ENCODE results near the gene ACOT7.

DNA sequence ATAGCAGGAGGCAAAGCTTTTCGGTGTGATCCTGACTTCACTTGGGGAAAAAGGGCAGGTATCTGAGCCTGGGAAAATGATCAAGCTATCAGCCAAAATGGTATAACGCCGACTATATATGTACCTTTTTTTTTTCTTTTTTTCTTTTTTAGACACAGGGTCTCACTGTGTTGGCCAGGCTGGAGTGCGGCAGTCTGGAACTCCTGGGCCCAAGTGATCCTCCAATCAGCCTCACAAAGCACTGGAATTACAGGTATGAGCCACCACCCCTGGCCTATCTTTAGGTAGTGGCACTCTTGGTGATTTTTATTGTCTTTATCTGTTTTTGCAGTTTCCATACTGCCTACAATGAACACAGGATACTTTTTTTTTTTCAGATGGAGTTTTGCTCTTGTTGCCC is 156.5 kb downstream of the ACOT7 start:
- no peak for TF ChIP-seq IRF2 (CRISPR knock-in tag; IDR thresholded peaks at IDR 0.05; ENCODE audit: borderline replicate concordance, low read depth)
- TF ChIP-seq, protein P1, sequence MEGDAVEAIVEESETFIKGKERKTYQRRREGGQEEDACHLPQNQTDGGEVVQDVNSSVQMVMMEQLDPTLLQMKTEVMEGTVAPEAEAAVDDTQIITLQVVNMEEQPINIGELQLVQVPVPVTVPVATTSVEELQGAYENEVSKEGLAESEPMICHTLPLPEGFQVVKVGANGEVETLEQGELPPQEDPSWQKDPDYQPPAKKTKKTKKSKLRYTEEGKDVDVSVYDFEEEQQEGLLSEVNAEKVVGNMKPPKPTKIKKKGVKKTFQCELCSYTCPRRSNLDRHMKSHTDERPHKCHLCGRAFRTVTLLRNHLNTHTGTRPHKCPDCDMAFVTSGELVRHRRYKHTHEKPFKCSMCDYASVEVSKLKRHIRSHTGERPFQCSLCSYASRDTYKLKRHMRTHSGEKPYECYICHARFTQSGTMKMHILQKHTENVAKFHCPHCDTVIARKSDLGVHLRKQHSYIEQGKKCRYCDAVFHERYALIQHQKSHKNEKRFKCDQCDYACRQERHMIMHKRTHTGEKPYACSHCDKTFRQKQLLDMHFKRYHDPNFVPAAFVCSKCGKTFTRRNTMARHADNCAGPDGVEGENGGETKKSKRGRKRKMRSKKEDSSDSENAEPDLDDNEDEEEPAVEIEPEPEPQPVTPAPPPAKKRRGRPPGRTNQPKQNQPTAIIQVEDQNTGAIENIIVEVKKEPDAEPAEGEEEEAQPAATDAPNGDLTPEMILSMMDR (IDR thresholded peaks at IDR 0.05), result no peak
- no peak for TF ChIP-seq PREB (CRISPR knock-in tag; IDR thresholded peaks at IDR 0.05; ENCODE audit: borderline replicate concordance)
- no peak for TF ChIP-seq NFYB (CRISPR knock-in tag; conservative IDR thresholded peaks at IDR 0.05; ENCODE audit: low read depth)
- TF ChIP-seq, protein P2, sequence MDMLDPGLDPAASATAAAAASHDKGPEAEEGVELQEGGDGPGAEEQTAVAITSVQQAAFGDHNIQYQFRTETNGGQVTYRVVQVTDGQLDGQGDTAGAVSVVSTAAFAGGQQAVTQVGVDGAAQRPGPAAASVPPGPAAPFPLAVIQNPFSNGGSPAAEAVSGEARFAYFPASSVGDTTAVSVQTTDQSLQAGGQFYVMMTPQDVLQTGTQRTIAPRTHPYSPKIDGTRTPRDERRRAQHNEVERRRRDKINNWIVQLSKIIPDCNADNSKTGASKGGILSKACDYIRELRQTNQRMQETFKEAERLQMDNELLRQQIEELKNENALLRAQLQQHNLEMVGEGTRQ (CRISPR knock-in tag; IDR thresholded peaks at IDR 0.05), result no peak
- no peak for TF ChIP-seq FOXJ3 (CRISPR knock-in tag; IDR thresholded peaks at IDR 0.05; ENCODE audit: borderline replicate concordance)
- TF ChIP-seq TP53 (CRISPR knock-in tag; IDR thresholded peaks at IDR 0.05), result no peak
- TF ChIP-seq, protein P3, sequence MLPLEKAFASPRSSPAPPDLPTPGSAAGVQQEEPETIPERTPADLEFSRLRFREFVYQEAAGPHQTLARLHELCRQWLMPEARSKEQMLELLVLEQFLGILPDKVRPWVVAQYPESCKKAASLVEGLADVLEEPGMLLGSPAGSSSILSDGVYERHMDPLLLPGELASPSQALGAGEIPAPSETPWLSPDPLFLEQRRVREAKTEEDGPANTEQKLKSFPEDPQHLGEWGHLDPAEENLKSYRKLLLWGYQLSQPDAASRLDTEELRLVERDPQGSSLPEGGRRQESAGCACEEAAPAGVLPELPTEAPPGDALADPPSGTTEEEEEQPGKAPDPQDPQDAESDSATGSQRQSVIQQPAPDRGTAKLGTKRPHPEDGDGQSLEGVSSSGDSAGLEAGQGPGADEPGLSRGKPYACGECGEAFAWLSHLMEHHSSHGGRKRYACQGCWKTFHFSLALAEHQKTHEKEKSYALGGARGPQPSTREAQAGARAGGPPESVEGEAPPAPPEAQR (CRISPR knock-in tag; IDR thresholded peaks at IDR 0.05), result no peak
